ENCODE results near the gene USP32.

Gene USP32

GRCh38 chr17:60247836-60248461 lies 144.0 kb downstream of the USP32 start:
- H3K4me3 ChIP-seq (ENCODE audit: control insufficient read depth, low read depth, low read length), result no peak overlapping the region
- DNase-seq (ENCODE audit: low read depth), result no peak
- no peak for TF ChIP-seq CTCF (conservative IDR thresholded peaks at IDR 0.05; ENCODE audit: control insufficient read depth, insufficient read depth, low read depth, low read length)

- TF ChIP-seq CTCF (conservative IDR thresholded peaks at IDR 0.05; ENCODE audit: control insufficient read depth, insufficient read depth, low read depth, low read length), result no peak
- no peak for DNase-seq (ENCODE audit: low read depth)
- no peak overlapping the region for H3K4me3 ChIP-seq (ENCODE audit: control insufficient read depth, low read depth, low read length)
Measured at GRCh38 chr17:60244656-60245055, 147.3 kb downstream of the USP32 start.

- DNase-seq (ENCODE audit: low read depth), result no peak
- TF ChIP-seq CTCF (conservative IDR thresholded peaks at IDR 0.05; ENCODE audit: control insufficient read depth, insufficient read depth, low read depth, low read length), result no peak
- no peak overlapping the region for H3K4me3 ChIP-seq (ENCODE audit: control insufficient read depth, low read depth, low read length)
Measured at GRCh38 chr17:60240290-60240689, 151.6 kb downstream of the USP32 start.

- TF ChIP-seq CTCF (conservative IDR thresholded peaks at IDR 0.05; ENCODE audit: control insufficient read depth, insufficient read depth, low read depth, low read length), result no peak
- DNase-seq (ENCODE audit: low read depth), result peak; percentile 73
- H3K4me3 ChIP-seq (ENCODE audit: control insufficient read depth, low read depth, low read length), result no peak overlapping the region
Measured at GRCh38 chr17:60231691-60232090, 160.2 kb downstream of the USP32 start.

- DNase-seq (ENCODE audit: low read depth), result peak; percentile 51
- H3K4me3 ChIP-seq (ENCODE audit: control insufficient read depth, low read depth, low read length), result no peak overlapping the region
- peak; percentile 61 for TF ChIP-seq CTCF (conservative IDR thresholded peaks at IDR 0.05; ENCODE audit: control insufficient read depth, insufficient read depth, low read depth, low read length)
Measured at GRCh38 chr17:60231234-60231633, 160.7 kb downstream of the USP32 start.

GRCh38 chr17:60230358-60230757 lies 161.6 kb downstream of the USP32 start:
- TF ChIP-seq CTCF (conservative IDR thresholded peaks at IDR 0.05; ENCODE audit: control insufficient read depth, insufficient read depth, low read depth, low read length), result no peak
- DNase-seq (ENCODE audit: low read depth), result peak; percentile 45
- H3K4me3 ChIP-seq (ENCODE audit: control insufficient read depth, low read depth, low read length), result no peak overlapping the region
